HCT116 (cell line): ENCODE results near the gene CAMK2G. TPM values are rescaled to one million over a fixed set of nuclear protein-coding genes. Genes with fewer than 3 reads are reported as not detected.

Experiments used
- ATAC-seq: fragments of 200-7000 bp; cut with Tn5 transposase; 2 replicates; pipeline ENCODE4 v1.9.1; 2020; ENCODE audit warnings: mild to moderate bottlenecking, moderate library complexity
- BruUV-seq: library from RNA; stranded (reverse); fragments of 400-500 nt; replicated peaks from 2 replicates; lab custom pipeline; 2021; lab: Mats Ljungman, UMichigan
- CTCF ChIA-PET: fragments of 300-600 bp; sonication (Branson Sonifier 250); formaldehyde crosslinking; loops from one replicate; lab custom pipeline; 2021; ENCODE audit warnings: antibody characterized with exemption; lab: Charles Lee
- POLR2A ChIA-PET: fragments of 300-600, 350-600 bp; sonication (Branson Sonifier 250); formaldehyde crosslinking; loops from one replicate; lab custom pipeline; 2021; ENCODE audit warnings: antibody characterized with exemption; lab: Charles Lee
- RAD21 ChIA-PET, 2 experiments: fragments of 300-600 bp; sonication (Branson Sonifier 250); formaldehyde crosslinking; loops; one replicate each; lab custom pipeline; 2023; ENCODE audit warnings: low total read pairs in 2 of 2; ENCODE audit not compliant: uncharacterized antibody in 2 of 2, unreplicated experiment in 2 of 2, low non-redundant PET in 1 of 2; lab: Charles Lee
- DNase-seq: peaks from one replicate; pipeline ENCODE4 v3.0.0-alpha.2; 2010; ENCODE audit warnings: low read depth, low spot score
- H2AFZ ChIP-seq: fragments of 200-600 bp; shearing (Covaris generic), sonication (generic); 2 replicates; pipeline ENCODE4 v1.6.1; 2017; ENCODE audit warnings: low read depth, mixed run types, mixed read lengths, antibody characterized with exemption, low read length; ENCODE audit not compliant: poor library complexity, severe bottlenecking
- H3K27ac ChIP-seq: 2 replicates; pipeline ENCODE4 v1.5.1; 2012; ENCODE audit warnings: low read depth, low read length
- H3K27me3 ChIP-seq: fragments of 200-600 bp; sonication (generic); 2 replicates; pipeline ENCODE4 v1.6.1; 2016; ENCODE audit warnings: mixed run types, low read length, mixed read lengths; ENCODE audit not compliant: insufficient read depth
- H3K36me3 ChIP-seq, 2 experiments: fragments of 200-500 bp in 1 of 2; fragments of 200-600 bp in 1 of 2; sonication (Bioruptor generic) in 1 of 2; sonication (generic) in 1 of 2; 2 replicates each; pipeline versions ENCODE4 v1.5.1 to v1.6.1; 2014 to 2016; ENCODE audit warnings: low read length in 2 of 2, inconsistent platforms in 1 of 2, mixed read lengths in 1 of 2, mixed run types in 1 of 2; ENCODE audit not compliant: insufficient read depth in 2 of 2, control insufficient read depth in 1 of 2
- H3K4me1 ChIP-seq, 2 experiments: fragments of 200-600 bp in 1 of 2; sonication (generic) in 1 of 2; 2 replicates each; pipeline versions ENCODE4 v1.5.1 to v1.6.1; 2012 to 2017; ENCODE audit warnings: low read length in 2 of 2, inconsistent platforms in 1 of 2, mild to moderate bottlenecking in 1 of 2, mixed read lengths in 1 of 2, mixed run types in 1 of 2, moderate library complexity in 1 of 2; ENCODE audit not compliant: insufficient read depth in 2 of 2, control insufficient read depth in 1 of 2
- H3K4me2 ChIP-seq: fragments of 200-600 bp; sonication (generic); 2 replicates; pipeline ENCODE4 v1.6.1; 2017; ENCODE audit warnings: mixed run types, low read length, mixed read lengths
- H3K4me3 ChIP-seq, 2 experiments: fragments of 200-600 bp in 1 of 2; sonication (generic) in 1 of 2; replicated peaks in 1 of 2; 2 replicates each; pipeline ENCODE4 v1.5.1; 2011 to 2016; ENCODE audit warnings: low read length in 2 of 2, control low read depth in 1 of 2, low read depth in 1 of 2, mild to moderate bottlenecking in 1 of 2, mixed read lengths in 1 of 2, mixed run types in 1 of 2
- H3K79me2 ChIP-seq: fragments of 200-600 bp; sonication (generic); 2 replicates; pipeline ENCODE4 v1.6.1; 2017; ENCODE audit warnings: mild to moderate bottlenecking, mixed run types, low read length, moderate library complexity, mixed read lengths; ENCODE audit not compliant: insufficient read depth
- H3K9ac ChIP-seq: fragments of 200-600 bp; sonication (generic); 2 replicates; pipeline ENCODE4 v1.6.1; 2016; ENCODE audit warnings: low read length, mixed read lengths
- H3K9me2 ChIP-seq: fragments of 200-600 bp; sonication (generic), shearing (Covaris generic); 2 replicates; pipeline ENCODE4 v1.6.1; 2017; ENCODE audit warnings: mixed run types, mild to moderate bottlenecking, moderate library complexity; ENCODE audit not compliant: insufficient read depth
- H3K9me3 ChIP-seq, 2 experiments: fragments of 200-500 bp in 1 of 2; fragments of 200-600 bp in 1 of 2; sonication (Bioruptor generic) in 1 of 2; sonication (generic) in 1 of 2; 2 replicates each; pipeline ENCODE4 v1.6.1; 2014 to 2017; ENCODE audit warnings: low read length in 2 of 2, mixed read lengths in 2 of 2, inconsistent platforms in 1 of 2, low read depth in 1 of 2, mild to moderate bottlenecking in 1 of 2, mixed run types in 1 of 2, moderate library complexity in 1 of 2; ENCODE audit not compliant: control insufficient read depth in 1 of 2, insufficient read depth in 1 of 2
- H4K20me1 ChIP-seq: fragments of 200-600 bp; sonication (generic), shearing (Covaris generic); 2 replicates; pipeline ENCODE4 v1.6.1; 2017; ENCODE audit warnings: mixed run types, mild to moderate bottlenecking, moderate library complexity; ENCODE audit not compliant: insufficient read depth
- ATF3 ChIP-seq: IDR thresholded peaks from 2 replicates; pipeline ENCODE4 v1.6.1; 2012
- CBX3 ChIP-seq: IDR thresholded peaks from 2 replicates; pipeline ENCODE4 v1.6.1; 2012; ENCODE audit warnings: low read depth
- CEBPB ChIP-seq: IDR thresholded peaks from 2 replicates; pipeline ENCODE4 v1.6.1; 2012; ENCODE audit warnings: low read depth
- CTCF ChIP-seq, 3 experiments: fragments of 200-600 bp in 1 of 3; sonication (generic) in 1 of 3; IDR thresholded peaks in 2 of 3; conservative IDR thresholded peaks in 1 of 3; 2 replicates each; pipeline ENCODE4 v1.5.1; 2012 to 2017; ENCODE audit warnings: low read depth in 2 of 3, low read length in 2 of 3, antibody characterized with exemption in 1 of 3, borderline replicate concordance in 1 of 3, control low read depth in 1 of 3, mild to moderate bottlenecking in 1 of 3, mixed read lengths in 1 of 3, mixed run types in 1 of 3, moderate library complexity in 1 of 3; ENCODE audit not compliant: insufficient read depth in 1 of 3
- EGR1 ChIP-seq: IDR thresholded peaks from 2 replicates; pipeline ENCODE4 v1.6.1; 2012; ENCODE audit warnings: low read depth
- EZH2 ChIP-seq: fragments of 200-600 bp; sonication (generic); IDR thresholded peaks from 2 replicates; pipeline ENCODE4 v1.6.1; 2017; ENCODE audit warnings: antibody characterized with exemption, mixed run types
- EZH2phosphoT487 ChIP-seq: fragments of 200-600 bp; IDR thresholded peaks from 2 replicates; pipeline ENCODE4 v1.6.1; 2018; ENCODE audit warnings: antibody characterized with exemption, borderline replicate concordance
- MAX ChIP-seq: IDR thresholded peaks from 2 replicates; pipeline ENCODE4 v1.6.1; 2012
- POLR2AphosphoS5 ChIP-seq: IDR thresholded peaks from 2 replicates; pipeline ENCODE4 v1.6.1; 2011; ENCODE audit warnings: mild to moderate bottlenecking, low read depth, low read length, moderate library complexity
- SIN3A ChIP-seq: IDR thresholded peaks from 2 replicates; pipeline ENCODE4 v1.6.1; 2012; ENCODE audit warnings: low read depth
- TCF7L2 ChIP-seq: IDR thresholded peaks from 2 replicates; pipeline ENCODE4 v1.7.0; 2011; ENCODE audit warnings: borderline replicate concordance, inconsistent platforms; ENCODE audit not compliant: insufficient read depth, insufficient read length; ENCODE audit errors: extremely low read depth
- YY1 ChIP-seq: IDR thresholded peaks from 2 replicates; pipeline ENCODE4 v1.6.1; 2011; ENCODE audit warnings: low read length, low read depth, moderate library complexity, mild to moderate bottlenecking; ENCODE audit not compliant: insufficient replicate concordance; ENCODE audit errors: extremely low read depth
- ZBTB33 ChIP-seq: IDR thresholded peaks from 2 replicates; pipeline ENCODE4 v1.6.1; 2011; ENCODE audit warnings: mild to moderate bottlenecking, low read length, moderate library complexity; ENCODE audit not compliant: insufficient replicate concordance; ENCODE audit errors: extremely low read depth
- ZNF274 ChIP-seq: fragments of 200-500 bp; sonication (Bioruptor generic); IDR thresholded peaks from 2 replicates; pipeline ENCODE4 v1.6.1; 2014; ENCODE audit warnings: mild to moderate bottlenecking, low read depth, low read length, inconsistent platforms
- intact Hi-C: fragments of 100-400 bp; cut with micrococcal nuclease; formaldehyde crosslinking; loops from 2 replicates; pipeline ENCODE4 v1.10.0; 2022
- total RNA-seq: library from RNA; stranded (reverse); gene quantifications from one replicate; pipeline ENCODE4 v1.2.1, GENCODE V29; 2021; ENCODE audit not compliant: unreplicated experiment

CAMK2G gene
- total RNA-seq, 1 experiment from 2014 or later: 28.3 TPM

DNA sequence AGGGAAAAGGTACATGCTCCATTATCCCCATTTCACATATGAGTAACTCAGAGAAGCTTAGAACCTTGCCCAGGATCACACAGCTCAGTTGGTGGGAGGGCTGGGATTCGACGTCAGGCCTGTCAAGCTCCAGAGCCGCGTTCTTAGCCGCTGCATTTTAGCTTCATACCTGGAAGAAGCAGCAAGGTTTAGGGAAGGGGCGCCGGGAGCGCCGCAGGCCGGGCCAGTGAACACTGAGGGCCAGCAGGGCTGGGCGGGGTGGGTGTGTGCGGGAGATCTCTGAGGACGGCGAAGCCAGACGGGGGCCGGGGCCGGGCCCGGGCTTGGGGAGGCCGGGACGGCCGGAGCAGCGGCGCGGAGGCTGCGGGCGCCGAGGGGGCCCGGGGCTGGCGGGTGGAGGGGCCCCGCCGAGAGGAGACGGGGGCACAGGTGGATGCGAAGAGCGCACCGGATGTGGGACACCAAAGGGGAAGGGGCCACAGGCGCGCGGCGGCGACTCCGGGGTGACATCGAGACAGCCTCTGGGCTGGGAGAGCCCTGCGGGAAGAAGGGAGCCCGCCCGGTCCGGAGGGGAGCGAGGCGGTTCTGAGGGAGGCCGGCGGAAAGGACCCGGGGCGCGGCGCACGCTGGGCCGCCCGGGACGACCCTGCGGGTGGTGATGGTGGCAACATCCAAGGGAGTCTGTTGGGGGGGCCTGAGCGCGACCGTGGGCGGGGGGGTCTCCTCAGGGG lies 63.5 kb downstream of the CAMK2G start:
- Histone ChIP-seq H3K4me3 (peak overlapping the region; percentile 71 to 81), H3K9ac (peak overlapping the region; percentile 78), H3K9me2 (no peaks in the 10 kb centered on the region), H3K79me2 (peaks cover 5% of the 10 kb centered on the region; the same call in 1 of the 2 replicates), H4K20me1 (no peaks in the 10 kb centered on the region), H3K27me3 (no peaks in the 10 kb centered on the region), H3K9me3 (no peaks in the 10 kb centered on the region), H3K27ac (peak overlapping the region; percentile 89), H3K36me3 (peaks cover 3 to 19% of the 10 kb centered on the region in 2 experiments; a peak in 2 of 4 replicates), H3K4me1 (peaks cover 4 to 26% of the 10 kb centered on the region in 2 experiments; a peak in 3 of 4 replicates), H2AFZ (no peak overlapping the region), H3K4me2 (peak overlapping the region; percentile 77)
- BruUV-seq: no TSS peak
- DNase-seq (no peak), ATAC-seq (peak; percentile 45)
- ChIA-PET RAD21 (no interaction called here), POLR2A (interaction anchor here (0.7 to 1.4 kb wide), 2 partner anchors 25 to 39 kb away, joined by 3 read pairs; a partner anchor contains a TSS), CTCF (no interaction called here)
- intact Hi-C loops: no loop called here
- no peak for TF ChIP-seq EGR1
- no peak for TF ChIP-seq ZNF274
- no peak for TF ChIP-seq YY1
- TF ChIP-seq EZH2phosphoT487: no peak
- TF ChIP-seq TCF7L2: no peak

DNA sequence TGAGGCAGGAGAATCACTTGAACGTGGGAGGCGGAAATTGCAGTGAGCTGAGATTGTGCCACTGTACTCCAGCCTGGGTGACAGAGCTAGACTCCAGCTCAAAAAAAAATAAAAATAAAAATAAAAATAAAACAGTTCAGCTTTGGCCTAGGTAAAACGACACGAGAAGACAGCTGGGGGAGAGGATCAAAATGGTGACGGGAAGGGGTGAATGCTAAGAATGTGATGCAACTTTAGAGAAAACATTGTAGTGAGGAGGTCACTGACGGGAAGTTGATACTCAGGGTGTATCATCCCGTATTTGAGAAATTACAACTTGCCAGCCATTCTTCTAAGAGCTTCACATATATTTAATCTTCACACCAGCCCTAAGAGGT lies 64.0 kb downstream of the CAMK2G start:
- Histone ChIP-seq H3K36me3 (peaks cover 8 to 19% of the 10 kb centered on the region in 2 experiments; a peak in 3 of 4 replicates), H3K4me1 (peaks cover 4 to 26% of the 10 kb centered on the region in 2 experiments; a peak in 3 of 4 replicates), H3K79me2 (peaks cover 5% of the 10 kb centered on the region; the same call in 1 of the 2 replicates), H3K27me3 (no peaks in the 10 kb centered on the region), H3K4me2 (peak overlapping the region; percentile 77), H3K9me3 (no peaks in the 10 kb centered on the region), H3K4me3 (peak overlapping the region; percentile 71 to 81), H3K27ac (no peak overlapping the region), H3K9ac (peak overlapping the region; percentile 78), H2AFZ (no peak overlapping the region), H4K20me1 (no peaks in the 10 kb centered on the region), H3K9me2 (no peaks in the 10 kb centered on the region)
- CTCF ChIA-PET: no interaction called here
- ATAC-seq (no peak), DNase-seq (no peak)
- intact Hi-C loops: no loop called here
- BruUV-seq: no TSS peak
- RAD21 ChIA-PET: no interaction called here
- POLR2A ChIA-PET: interaction anchor here (0.7 to 1.4 kb wide), 2 partner anchors 24 to 38 kb away, joined by 3 read pairs; a partner anchor contains a TSS
- TF ChIP-seq ATF3: no peak
- TF ChIP-seq SIN3A: no peak
- TF ChIP-seq MAX: no peak
- no peak for TF ChIP-seq CTCF (IDR thresholded peaks at IDR 0.05 in 2 of 3, conservative IDR thresholded peaks at IDR 0.05 in 1 of 3; ENCODE audit: borderline replicate concordance in 1 of 3, insufficient read depth in 1 of 3, low read depth in 2 of 3, low read length in 2 of 3)
- TF ChIP-seq POLR2AphosphoS5: no peak
- TF ChIP-seq CBX3: no peak
- no peak for TF ChIP-seq EZH2phosphoT487
- TF ChIP-seq CEBPB: no peak
- no peak for TF ChIP-seq EZH2
- no peak for TF ChIP-seq ZBTB33
